HEK293T (cell line): Measurements from ENCODE around the gene PPIL1.

Experiments used
- ARNT ChIP-seq: fragments of 450-650 bp; IDR thresholded peaks from 2 replicates; pipeline ENCODE4 v1.6.1; 2017; ENCODE audit warnings: mild to moderate bottlenecking
- FOXA1 ChIP-seq: fragments of 450-650 bp; IDR thresholded peaks from 2 replicates; pipeline ENCODE4 v1.6.1; 2016; ENCODE audit warnings: mild to moderate bottlenecking
- FOXM1 ChIP-seq: fragments of 450-650 bp; IDR thresholded peaks from 2 replicates; pipeline ENCODE4 v1.6.1; 2017; ENCODE audit warnings: mild to moderate bottlenecking, borderline replicate concordance
- L3MBTL2 ChIP-seq: fragments of 450-650 bp; conservative IDR thresholded peaks from 2 replicates; pipeline ENCODE4 v1.6.1; 2016; ENCODE audit warnings: mild to moderate bottlenecking
- LEF1 ChIP-seq: fragments of 450-650 bp; IDR thresholded peaks from 2 replicates; pipeline ENCODE4 v1.6.1; 2017; ENCODE audit warnings: mild to moderate bottlenecking, borderline replicate concordance
- SP1 ChIP-seq: fragments of 450-650 bp; IDR thresholded peaks from 2 replicates; pipeline ENCODE4 v1.6.1; 2017
- TARDBP ChIP-seq: fragments of 450-650 bp; IDR thresholded peaks from 2 replicates; pipeline ENCODE4 v1.6.1; 2016
- ZNF384 ChIP-seq: fragments of 450-650 bp; IDR thresholded peaks from 2 replicates; pipeline ENCODE4 v1.6.1; 2016
- TF ChIP-seq, protein P1 (sequence below): fragments of 450-650 bp; IDR thresholded peaks from 2 replicates; pipeline ENCODE4 v1.6.1; 2016

DNA sequence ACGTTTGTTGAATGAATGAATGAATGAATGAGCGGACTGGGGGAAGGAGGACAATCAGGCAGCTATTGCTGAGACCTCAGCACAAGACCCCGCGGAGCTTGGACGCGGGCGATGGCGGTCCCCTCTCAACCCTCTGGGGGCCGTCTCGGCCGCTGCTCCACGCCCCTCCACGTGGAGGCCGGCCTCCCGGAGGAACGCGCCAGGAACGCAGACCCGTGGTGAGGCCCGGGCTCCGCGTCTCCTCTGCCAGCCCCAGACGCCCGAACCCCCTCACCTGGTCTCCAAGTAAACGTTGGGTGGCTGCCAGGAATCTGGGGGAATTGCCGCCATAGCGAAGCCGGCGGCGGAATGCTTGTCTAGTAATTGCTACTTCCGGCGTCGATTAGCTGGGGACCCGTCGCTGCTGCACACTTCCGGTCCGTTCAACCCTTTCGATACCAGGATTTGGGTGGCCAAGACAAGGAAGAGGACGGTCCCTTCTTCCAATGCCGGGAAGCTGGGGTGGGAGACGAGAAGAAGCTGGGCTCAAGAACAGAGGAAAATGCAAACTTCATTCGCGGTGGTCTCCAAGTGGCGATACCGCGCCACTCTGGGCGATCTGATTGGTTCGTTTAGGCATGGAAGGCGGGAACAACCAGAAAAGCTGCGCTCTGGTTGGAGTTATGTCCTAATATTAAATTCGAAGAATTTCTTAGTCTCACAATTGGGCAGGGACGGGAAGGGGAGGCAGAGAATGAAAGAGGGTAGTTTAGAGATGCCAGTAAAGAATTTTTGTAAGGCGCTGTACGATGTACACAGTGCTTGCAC, at the start of gene PPIL1:
- TF ChIP-seq TARDBP, result no peak
- TF ChIP-seq FOXA1, result no peak
- TF ChIP-seq, protein P1, sequence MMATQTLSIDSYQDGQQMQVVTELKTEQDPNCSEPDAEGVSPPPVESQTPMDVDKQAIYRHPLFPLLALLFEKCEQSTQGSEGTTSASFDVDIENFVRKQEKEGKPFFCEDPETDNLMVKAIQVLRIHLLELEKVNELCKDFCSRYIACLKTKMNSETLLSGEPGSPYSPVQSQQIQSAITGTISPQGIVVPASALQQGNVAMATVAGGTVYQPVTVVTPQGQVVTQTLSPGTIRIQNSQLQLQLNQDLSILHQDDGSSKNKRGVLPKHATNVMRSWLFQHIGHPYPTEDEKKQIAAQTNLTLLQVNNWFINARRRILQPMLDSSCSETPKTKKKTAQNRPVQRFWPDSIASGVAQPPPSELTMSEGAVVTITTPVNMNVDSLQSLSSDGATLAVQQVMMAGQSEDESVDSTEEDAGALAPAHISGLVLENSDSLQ, result peak; percentile 66
- TF ChIP-seq ZNF384, result no peak
- no peak for TF ChIP-seq ARNT
- TF ChIP-seq FOXM1, result no peak
- TF ChIP-seq LEF1, result no peak
- TF ChIP-seq L3MBTL2, result peak; percentile 56
- TF ChIP-seq SP1, result no peak
